Measurements from ENCODE around the gene PLEKHA8. TPM values are rescaled to one million over a fixed set of nuclear protein-coding genes. Genes with fewer than 3 reads are reported as not detected.
"Not testable (repeated sequence)": the region's sequence is repeated elsewhere in the genome, so short reads cannot be mapped to it uniquely, and the experiment has no call there.

The PLEKHA8 gene
- total RNA-seq, 1 donor from 2014 or later: 22.8 TPM

DNA sequence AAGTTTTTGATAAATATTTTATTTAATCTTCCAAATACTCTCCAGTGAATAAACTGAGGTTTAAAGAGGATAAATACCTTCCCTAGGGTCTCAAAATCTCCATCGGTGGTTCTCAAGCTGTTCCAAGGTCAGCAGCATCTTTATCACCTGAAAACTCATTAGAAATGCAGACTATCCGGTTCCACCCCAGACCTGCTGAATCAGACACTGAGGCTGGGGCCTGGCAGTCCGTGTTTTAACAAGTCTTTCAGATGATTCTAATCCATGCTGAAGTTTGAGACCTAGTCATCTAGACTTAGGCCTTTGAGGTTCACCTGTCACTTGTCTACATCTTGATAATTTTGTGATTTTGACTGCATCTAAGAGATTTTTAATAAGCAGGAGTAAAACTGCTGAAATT is 37.5 kb downstream of the PLEKHA8 start:
- DNase-seq: no peak

DNA sequence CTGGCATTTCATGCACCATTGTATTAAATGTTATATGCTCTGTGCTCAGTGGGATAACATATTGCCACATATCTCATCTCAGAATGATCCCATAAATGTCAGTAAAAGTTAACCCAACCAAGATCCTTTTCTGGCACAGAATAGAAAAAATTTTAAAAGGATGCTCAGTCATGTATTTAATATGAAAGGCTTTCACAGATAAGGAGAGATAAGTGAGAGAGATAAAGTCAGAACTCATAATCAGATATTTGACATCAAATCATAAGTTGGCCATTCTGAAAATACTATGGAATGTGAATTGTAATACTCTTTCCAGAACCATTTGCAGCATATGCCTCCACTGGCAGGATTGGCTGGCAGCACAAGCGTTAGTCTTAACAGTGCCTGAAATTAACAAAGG is 38.5 kb downstream of the PLEKHA8 start:
- no peak for DNase-seq

GRCh38 chr7:30068117-30068516 is 39.9 kb downstream of the PLEKHA8 start:
- no peak for DNase-seq

DNA sequence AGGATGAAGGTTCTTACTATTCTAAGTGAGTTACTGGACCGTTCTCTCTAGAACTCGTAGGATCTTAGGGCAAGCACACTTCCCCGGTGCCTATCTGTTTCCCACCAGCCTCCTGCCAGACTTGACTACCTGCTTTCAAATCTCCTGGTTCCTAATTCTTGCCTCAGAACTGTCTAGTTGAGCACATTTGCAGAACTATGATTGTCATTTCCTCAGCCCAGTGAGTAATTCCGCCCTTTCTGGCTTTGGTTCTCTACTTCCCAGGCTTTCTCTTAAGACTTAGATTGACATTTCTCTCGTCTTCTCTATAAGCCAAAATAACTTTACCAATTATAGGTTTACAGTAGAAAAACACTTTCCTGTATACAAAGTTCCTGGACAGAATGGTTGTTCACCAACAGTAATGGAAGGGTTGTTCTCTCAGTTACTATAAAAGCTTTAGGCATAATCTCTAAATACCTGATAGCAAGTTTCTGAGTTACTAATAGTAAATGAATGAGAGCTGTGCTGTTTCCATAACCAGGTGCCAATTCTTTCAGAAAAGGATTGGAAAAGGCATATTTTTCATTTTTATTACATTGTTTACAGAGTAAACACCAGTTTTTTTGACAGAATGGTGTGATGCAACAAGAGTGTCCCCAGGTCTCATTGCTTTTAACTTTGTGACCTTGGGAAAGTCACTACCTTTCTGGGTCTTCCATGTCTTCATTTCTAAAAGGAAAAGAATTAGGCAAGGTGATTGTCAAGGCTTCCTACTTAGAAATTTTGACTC is 41.1 kb downstream of the PLEKHA8 start:
- DNase-seq: peak; percentile 33

GRCh38 chr7:30070052-30070451 is 41.8 kb downstream of the PLEKHA8 start:
- DNase-seq: no peak

DNA sequence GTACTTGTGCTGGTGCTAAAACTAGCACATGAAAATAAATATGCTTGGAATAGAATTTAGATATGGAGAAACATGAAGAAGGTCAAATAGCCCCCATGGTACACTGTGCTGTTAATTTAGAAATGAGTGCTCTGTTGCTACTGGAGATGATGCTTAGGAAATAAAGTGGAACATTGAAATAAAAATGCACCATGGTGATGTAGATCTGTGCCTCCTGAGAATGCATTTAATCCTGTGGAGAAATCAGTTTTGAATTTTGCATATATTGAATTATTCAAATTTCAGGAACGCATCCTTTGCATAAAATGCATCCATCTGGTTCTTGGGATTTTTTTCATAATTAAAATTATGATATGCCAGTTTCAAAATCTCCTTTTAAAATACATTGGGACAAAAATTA is 44.5 kb downstream of the PLEKHA8 start:
- no peak for DNase-seq

DNA sequence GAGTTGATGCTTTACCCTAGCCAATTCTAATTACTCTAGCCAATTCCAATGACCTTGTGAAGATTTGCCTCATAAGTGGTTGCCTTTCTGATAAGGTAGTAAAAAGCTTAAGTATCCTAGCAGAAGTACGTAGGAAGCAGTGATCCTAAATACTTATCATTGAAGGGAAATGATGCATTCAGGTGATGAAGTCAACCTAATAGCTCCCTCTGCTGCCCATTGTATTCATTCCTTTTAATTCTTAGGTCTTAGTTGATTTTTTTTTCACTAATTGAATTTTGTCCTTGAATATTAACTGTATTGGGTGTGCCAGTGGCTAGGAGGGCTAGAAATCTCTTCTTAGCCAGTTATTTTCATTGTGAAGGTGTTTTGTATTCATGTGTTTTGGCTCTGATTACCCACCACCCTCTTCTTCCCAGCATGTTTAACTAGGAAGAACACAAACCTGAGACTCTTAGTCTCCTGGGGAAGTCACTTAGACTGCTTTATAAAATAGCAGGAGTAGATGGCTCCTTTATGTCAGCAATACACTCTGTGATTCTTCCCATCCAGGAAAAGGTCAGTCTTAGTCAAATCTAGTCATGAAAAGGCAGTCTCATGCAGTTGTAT is 46.3 kb downstream of the PLEKHA8 start:
- peak; percentile 71 for DNase-seq

- no peak for DNase-seq
Measured at GRCh38 chr7:30076411-30076810, 48.2 kb downstream of the PLEKHA8 start.

- DNase-seq: no peak
Measured at GRCh38 chr7:30078280-30078679, 50.1 kb downstream of the PLEKHA8 start.

DNA sequence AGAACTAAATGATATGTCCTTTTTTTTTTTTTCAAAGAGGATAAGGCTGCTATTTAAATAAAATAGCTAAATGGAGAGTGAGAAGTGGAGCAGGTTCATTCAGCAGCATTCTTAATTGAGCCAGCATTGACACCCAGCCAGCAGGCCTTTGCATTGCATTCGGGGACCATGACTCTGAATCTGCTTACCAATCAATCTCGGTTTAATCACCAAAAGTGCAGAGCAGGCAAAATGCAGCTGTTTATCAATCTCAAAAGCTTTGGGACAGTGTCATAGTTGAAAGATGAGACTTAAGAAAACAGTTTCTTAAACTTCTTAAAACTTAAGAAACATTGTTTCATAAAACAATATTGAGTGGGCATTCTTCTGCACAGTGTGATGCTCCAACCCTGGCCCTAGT is 51.7 kb downstream of the PLEKHA8 start:
- no peak for DNase-seq

DNA sequence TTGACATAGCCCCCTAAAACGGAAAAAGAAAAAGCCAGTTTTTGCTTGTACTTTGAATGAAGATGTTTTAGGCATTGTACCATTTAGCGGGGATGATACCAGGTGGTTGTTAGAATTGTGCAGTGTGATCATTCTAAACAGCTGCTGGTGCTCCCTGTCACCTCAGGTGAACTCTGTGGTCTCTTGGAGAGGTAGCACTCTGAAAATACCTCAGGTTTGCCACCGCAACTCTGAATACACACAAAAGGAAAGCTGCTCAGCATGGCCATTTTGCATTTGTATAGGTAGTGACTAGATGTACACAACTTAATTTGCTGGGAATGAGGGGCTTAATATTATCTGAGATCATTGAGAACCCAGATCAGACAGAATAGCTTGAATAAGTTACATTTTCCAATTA is 52.6 kb downstream of the PLEKHA8 start:
- no peak for DNase-seq

- no peak for DNase-seq
Measured at GRCh38 chr7:30082686-30083085, 54.5 kb downstream of the PLEKHA8 start.

DNA sequence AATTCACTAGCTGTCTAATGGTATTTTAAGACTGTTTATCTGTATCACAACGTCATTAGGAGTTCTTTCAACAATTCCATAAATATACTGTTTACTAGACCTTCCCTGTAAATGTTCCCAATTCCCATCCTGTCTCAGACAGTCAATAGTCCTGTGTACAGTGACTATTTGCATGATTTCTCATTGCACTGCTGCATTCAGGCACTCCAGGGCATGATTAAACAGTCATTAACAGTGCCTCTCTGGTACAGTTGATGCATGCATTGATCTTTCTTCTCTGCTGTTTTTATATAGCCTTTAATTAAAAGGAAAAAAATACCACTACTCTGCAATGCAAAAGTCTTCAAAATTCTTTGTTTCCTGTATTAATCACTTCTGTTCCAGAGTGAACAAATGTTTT is 55.1 kb downstream of the PLEKHA8 start:
- DNase-seq: no peak

- no peak for DNase-seq
Measured at GRCh38 chr7:30084212-30084611, 56.0 kb downstream of the PLEKHA8 start.

GRCh38 chr7:30086529-30086928 is 58.3 kb downstream of the PLEKHA8 start:
- DNase-seq: no peak

DNA sequence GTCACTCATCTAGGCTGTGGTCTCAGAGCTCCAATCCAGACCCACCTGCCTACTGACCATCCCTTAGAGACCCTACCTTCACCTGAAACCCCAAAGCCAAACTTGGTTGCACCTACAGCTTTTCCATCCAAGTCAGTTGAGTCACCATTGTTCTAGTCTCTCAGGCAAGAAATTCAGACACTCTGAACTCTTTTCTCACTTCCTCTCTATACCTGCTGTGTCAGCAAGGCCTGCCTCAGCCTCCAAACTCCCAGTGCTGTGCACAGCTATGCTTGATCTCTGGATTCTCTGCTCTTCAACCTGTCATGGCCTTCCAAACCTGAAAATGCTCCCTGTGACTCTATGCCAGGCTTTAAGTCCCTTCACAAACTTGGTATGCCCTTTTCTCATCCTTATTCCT is 59.2 kb downstream of the PLEKHA8 start:
- no peak for DNase-seq

DNA sequence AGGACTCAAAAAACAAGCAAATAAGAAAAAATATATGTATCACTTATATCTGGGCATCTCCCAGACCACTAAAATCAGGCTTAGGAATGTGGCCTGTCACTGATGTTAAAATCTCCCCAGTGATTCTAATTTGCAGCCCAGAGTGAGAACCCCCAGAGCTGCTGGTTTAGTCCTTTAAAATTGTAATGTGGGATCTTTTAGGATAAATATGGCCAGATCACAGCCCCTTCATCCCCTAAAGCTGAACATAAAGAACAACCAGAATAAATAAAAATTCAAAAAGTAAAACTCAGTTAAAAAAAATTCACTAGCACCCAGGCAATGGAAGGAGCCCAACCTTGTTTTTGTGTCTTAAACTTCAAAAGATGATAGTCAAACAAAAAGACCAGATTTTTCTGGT is 60.1 kb downstream of the PLEKHA8 start:
- DNase-seq: no peak

GRCh38 chr7:30090111-30090510 is 61.9 kb downstream of the PLEKHA8 start:
- DNase-seq: peak; percentile 74

- DNase-seq: no peak
Measured at GRCh38 chr7:30091491-30091912, 63.3 kb downstream of the PLEKHA8 start.

GRCh38 chr7:30091987-30092386 is 63.8 kb downstream of the PLEKHA8 start:
- DNase-seq: no peak

DNA sequence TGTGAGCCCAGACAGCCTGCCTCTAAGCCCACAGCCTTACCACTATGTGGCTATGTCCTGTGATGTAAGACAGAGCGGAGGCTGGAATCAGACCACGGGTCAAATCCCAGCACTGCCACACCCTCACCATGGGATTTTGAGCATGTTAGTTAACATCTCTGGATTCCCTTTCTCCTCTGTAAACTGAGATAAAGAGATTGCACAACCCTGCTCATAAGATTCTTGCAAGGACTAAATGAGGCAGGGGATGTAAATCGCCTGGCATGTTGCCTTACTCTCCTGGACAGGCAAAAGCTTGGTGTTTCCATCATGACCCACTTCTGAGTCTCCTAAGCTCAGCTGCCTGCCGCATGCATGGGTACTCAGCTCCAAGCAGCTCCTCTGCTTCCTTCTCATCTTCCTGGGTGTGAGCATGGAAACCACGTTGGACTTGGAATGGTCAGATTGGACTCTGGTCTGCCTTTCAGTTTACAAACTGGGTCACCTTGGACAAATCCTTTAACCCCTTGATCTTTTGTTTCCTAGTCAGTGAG is 65.3 kb downstream of the PLEKHA8 start:
- DNase-seq: no peak

GRCh38 chr7:30098599-30098998 is 70.4 kb downstream of the PLEKHA8 start:
- not testable (repeated sequence) for DNase-seq

GRCh38 chr7:30102281-30102680 is 74.1 kb downstream of the PLEKHA8 start:
- no peak for DNase-seq

GRCh38 chr7:30104157-30104556 is 75.9 kb downstream of the PLEKHA8 start:
- DNase-seq: no peak

Data from dermis blood vessel endothelial cell (primary cell).